NOMO-1 (cell line): ENCODE results near the gene AUTS2.

ENCODE experiments used
- DNase-seq, 2 experiments: peaks; one replicate each; lab custom pipeline; 2025; ENCODE audit not compliant: unreplicated experiment in 2 of 2; lab: John Stamatoyannopoulos, UW

The AUTS2 gene

DNA sequence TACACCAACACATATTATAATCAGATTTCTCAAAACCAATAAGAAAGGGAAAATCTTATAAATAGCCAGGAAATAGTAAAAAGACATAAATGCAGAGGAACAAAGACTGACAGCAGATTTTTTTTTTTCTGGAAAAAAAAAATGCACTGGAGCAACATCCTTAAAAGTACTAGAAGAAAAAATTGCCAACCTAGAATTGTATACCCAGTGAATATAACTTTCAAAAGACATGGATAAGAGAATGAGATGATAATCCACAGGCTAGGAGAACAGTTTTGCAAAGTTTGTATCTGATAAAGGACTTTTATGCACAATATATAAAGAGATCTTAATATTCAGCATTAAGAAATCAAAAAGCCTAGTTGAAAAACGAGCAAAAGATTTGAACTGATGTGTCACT, 554.0 kb downstream of the AUTS2 start:
- no peak for DNase-seq

DNA sequence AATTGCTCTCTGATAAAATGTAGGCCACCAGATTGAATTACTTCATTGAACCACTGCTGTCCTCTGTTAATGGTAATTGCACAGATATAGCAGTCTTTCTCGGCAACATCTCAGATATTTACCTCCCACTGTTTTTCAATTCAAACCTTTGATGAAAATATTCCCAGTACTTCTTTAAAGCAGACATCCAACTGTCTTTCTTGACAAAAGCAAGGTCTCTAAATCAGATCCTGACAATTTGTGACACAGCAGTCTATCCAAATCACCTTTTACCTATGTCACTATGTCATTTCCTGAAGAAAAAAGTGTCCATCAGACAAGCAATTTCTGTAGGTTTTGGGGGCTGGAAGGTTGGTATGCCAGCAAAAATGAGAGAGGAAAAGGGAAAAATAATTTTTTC, 555.7 kb downstream of the AUTS2 start:
- no peak for DNase-seq

DNA sequence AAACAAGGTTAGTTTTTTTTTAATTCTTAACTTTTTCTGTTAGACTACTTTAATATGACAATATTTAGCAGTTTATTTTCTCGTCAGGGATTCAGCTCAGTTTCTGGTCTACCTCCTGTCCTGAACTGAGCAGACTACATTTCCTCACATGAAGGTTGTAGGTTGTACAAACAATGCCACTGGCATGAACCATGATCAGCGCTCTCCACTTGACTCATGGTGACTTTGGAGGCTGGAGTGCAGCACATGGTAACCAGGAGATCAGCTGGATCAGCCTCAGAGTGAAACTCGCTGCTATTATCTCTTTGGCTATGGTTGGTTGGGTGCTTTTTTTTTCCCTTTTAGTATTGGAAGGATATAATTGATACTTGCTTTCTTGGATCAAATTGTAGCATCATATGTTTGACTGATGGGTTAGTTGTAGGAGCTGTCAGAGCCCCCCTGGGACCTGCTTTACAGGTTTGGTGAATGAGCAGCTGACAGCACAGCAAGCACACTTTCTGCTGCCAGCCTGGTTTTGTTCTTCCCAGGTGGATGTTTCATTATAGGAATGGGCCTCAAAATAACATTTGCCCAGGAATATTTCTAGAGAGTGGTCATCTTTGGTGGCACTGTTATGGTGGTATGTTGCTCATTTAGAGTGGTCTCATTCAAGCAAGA, 556.4 kb downstream of the AUTS2 start:
- DNase-seq: no peak

DNA sequence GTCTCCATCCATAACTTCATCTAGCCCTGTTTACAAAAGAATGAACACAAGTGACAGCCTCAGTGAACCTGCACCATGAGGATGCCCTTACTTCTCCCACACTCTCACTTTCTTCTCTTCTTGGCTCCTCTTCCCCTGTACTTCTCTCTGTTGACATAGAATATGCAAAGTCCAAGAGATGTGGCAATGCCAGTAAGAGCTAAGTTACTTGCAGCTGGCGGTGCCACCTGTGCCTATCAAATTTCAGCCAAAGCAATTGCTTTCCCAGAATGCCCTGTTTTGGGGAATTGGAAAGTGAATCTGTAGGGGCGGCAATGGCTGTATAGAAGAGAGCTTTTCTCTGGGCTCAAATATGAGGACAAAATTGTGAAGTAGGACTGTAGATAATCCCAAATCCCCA, 557.8 kb downstream of the AUTS2 start:
- no peak for DNase-seq

DNA sequence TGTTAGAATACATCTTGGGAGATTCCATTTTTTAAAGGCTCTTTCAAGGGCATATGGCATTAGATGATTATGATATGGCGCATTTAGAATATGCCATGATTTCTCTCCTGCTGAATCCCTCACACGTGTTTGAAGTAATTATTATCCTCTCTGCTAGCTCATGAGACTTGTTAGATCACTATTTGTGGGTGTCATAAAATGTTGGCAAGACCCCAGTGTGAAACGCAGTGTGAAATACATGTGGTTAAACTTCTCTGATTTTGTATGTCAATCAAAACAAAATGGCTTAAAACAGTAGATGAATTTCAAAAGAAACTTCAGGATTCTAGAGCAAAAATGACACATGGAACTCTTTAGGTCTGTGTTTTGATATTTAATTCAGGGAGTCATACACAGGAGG, 560.8 kb downstream of the AUTS2 start:
- DNase-seq: no peak

DNA sequence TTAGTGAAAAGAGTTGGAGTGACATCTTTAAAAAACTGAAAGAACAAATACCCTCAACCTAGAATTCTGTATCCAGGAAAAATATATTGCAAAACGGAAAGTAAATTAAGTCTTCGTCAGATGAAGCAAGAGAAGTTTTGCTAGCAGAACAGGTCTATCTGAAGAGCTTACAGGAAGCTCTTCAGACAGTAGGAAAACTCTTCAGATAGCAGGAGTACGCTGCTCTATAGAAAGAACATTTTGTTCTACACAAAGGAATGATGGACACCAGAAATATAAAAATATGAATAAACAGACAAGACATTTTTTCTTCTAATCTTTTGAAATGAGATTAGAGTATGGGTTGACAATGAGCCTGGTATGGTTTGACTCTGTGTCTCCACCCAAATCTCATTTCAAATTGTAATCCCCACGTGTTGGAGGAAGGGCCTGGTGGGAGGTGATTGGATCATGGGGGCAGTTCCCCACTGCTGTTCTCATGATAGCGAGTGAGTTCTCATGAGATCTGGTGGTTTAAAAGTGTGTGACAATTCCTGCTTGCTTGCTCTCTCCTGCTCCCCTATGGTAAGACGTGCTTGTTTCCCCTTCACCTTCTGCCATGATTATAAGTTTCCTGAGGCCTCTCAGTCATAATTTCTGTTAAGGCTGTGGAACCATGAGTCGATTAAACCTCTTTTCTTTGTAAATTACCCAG, 567.3 kb downstream of the AUTS2 start:
- DNase-seq: no peak

DNA sequence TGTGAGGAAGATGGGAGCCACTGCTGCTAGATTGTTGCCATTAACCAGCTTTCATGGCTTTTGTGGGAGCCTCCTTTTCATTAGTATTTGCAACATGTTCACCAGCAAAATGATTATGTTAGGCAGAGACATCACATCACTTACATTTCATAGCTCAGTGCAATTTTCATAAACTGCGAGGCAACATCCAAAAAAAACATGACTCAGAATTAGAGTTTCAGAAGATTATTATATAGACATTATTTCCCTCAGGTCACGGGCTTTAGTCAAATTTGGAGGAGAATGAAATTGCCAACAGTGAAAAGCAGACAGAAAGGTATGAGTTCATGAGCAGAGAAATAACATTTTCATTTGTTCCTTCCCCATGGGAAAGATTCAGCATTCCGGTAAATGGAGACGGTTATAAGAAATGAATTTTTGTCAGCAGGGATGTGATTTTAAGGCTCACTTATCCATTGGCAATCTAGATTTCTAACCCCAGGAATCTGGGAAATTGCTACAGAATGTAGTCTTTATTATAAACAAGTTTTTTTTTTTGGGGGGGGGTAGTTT, 573.2 kb downstream of the AUTS2 start:
- no peak for DNase-seq

DNA sequence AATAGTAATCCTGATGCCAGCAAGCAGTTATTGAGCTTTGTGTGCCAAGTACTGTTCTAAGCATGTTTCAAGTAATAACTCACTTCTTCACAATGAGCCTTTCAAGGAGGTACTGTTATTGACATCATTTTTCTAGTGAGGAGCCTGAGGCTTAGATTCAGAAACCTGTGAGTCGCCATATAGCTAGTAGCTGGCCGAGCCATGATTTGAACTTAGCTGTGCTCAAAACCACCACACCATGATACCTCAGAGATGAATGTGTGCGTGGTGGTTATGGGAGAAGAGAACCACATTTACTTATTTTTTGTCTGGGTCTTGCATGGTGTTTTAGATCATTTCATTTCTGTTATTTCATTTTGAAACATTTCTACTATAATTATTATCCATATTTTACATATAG, 578.9 kb downstream of the AUTS2 start:
- DNase-seq: no peak

DNA sequence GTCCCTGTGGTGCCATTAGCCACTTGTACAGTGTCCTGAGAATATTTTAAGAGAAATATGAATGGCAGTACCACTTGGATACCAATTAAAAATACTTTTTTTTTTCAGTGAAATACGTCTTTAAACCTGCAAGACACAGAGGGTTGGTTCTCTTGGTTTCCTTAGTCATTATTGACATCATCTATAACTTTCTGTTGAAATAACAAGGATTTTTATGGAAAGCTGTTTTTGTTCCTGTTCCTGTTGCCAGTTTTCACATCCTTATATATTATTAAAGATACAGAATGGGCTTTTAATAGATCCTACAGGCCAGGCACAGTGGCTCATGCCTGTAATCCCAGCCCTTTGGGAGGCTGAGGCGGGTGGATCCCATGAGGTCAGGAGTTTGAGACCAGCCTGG, 579.9 kb downstream of the AUTS2 start:
- DNase-seq: no peak

DNA sequence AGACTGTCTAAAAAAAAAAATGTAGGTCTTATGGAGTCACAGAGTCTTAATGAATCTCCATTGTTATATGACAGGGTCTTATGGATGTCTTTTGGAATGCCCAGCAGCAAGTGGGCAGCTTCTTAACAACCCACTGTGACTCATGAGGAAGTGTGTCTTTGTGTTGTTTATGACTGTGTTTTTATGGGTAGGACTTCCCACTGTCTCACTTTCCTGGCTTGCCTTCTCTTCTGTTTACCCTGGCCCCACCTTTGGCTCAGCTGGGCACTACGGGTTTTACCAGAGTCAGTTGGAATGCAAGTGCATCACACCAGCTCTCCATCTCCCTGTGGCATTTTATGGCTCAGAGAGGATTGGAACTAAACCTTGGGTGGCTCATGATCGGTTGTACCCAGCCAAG, 580.5 kb downstream of the AUTS2 start:
- DNase-seq: no peak

DNA sequence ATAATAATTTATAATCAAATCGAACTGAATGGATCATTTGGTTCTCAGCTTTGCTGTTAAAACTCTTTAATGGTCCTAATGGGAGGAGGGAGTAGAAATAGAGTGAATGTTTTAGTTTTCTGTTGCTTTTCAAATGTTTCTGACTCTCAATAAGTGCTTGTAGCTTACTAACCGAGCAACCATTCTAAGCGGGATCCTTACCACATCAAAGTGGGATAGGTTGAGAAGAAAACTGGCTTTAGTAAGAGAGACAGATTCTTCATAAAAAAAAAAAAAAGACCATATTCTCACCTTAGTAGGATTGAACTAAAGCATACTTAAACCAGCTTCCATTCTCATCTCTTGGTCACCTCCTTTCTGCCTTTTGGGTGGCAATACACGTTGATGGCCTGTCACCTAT, 584.2 kb downstream of the AUTS2 start:
- no peak for DNase-seq

DNA sequence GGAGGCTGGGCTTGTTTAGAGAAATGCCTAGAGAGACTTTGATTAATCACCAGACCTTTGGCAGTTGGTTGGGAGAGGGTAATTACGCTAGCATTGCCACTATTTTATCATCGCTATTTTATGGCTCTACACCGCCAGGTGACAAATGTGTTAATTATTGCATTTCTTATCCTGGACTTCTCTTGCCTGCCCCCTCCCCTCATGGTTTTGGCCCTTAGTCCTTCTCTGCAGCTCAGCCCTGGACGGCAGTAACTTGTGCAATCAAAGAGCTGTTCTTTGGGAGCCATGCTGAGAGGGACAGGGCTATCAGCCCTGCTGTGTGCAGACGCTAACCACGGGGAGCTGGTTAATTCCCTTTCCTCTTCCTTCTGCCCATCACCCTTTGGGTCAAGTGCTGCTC, 585.0 kb downstream of the AUTS2 start:
- no peak for DNase-seq

DNA sequence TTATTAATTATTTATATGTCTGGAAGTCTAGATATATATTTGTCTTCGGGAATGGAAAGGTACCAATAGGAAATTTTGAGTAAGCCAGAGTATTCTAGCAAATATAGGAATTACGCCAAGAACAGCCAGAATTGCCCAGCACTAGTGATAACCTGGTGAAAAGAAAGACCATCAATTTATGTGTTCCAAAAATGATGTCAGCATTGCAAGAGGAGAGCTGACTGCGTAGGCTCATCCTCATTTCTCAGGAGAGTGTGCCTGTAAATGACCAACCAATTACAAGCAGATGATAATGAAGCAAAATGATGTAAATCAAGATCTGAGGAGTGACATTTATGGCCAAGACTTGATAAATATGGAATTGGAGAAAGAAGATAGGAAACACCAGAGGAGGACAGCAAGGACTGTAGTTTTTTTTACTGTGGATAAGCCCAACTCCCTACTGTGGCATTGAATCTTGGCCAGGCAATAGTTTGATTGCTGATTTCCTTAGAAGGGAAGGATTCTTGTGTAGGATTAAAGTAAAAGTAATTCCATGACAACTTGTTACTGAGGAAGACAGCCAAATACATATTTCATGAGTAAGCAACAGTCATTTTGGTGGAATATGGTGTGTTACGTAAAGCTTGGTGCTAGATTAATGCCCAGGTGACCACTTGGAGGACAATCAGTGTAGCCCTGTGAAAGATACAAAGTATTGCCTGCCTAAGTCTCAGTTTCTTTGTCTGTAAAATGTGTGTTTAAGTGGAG, 590.8 kb downstream of the AUTS2 start:
- no peak for DNase-seq

DNA sequence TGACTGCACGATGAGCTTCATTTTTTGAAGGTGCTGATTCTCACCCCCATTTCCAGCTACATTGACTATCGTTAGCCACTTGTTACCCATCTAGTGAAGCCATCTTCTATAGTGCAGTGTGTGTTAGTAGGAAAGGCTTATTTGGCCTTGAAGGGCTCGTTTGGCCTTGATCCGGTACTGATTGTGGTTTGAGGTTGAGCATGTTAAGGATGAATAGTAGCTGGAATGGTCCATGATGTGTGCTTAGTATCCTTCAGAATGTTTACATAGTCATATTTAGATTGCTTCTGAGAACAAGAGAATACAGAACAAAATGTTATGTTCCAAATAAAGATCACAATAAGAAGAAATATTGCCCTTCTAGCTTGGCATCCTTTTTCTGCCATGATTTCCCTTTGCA, 591.5 kb downstream of the AUTS2 start:
- no peak for DNase-seq

DNA sequence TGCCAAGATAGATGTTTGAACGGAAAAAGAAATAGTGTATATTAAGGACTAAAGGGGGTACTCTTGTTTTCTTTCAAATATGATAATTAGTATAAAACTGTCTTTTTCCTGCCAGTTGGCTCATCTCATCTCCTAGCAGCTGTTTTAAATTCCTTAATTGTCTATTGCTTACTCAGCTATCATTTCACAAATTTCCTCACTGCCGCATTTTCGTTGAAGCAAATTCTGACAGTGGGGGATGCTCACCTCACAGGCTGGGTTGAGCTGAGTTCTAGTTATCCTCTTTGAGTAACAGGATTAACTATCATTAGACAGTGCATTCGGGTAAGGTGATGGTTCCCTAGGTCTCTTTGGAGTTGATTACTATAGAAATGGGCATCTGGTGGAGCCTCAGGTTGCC, 592.0 kb downstream of the AUTS2 start:
- no peak for DNase-seq

DNA sequence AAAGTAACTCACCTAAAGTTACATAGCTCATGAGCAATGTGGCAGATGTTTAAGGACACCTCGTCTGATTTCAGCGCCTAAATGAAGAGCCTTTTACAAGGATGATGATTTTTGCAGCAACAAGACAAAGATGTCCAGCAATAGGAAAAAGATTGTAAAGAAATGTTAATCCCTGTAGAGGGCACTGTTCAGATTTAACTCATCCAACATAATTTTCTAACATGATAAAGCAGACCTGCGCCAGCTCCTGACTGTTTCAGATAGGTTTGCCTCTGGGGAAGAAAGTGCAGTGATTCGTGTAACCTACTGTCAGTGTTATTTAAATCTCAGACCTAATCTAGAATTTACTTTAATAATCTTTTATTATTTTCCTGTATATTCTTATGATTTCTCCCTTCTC, 595.2 kb downstream of the AUTS2 start:
- DNase-seq: no peak

DNA sequence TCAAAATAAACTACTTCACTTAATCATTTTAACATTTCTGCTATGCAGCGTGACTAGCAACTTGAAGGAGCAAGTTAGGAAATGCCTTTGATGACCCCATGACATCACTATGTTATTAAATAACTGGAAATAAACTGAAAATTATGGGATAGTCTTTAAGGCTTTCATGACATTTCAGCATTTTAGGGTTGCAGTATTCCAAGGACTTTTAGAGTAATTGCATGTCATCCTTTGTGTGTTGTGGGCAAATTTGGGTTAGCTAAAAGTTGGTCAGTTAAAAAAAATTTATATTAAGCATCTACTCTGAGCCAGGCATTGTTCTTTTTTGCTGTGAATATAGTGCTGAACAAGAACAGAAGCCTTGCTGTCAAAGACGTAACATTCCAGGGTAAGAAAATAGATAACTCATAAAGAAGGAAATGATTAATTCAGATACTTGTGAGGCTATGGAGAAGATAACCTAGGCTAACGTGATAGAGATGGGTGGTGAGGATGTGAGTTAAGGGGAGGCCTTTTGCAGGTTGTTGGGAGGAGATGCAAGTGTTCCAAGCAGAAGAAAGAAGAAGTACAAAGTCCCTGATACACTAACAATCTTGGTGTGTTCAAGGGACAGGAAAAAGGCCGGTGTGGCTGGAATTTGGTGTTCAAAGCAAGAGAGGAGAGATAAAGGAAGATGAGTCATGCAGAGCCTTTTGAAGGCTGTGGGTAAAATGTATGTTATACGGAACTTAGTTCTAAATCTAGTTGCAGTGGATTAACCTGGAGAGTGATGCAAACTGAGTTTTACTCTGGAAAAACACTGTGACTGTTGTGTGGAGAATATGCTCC, 610.2 kb downstream of the AUTS2 start:
- DNase-seq: no peak

DNA sequence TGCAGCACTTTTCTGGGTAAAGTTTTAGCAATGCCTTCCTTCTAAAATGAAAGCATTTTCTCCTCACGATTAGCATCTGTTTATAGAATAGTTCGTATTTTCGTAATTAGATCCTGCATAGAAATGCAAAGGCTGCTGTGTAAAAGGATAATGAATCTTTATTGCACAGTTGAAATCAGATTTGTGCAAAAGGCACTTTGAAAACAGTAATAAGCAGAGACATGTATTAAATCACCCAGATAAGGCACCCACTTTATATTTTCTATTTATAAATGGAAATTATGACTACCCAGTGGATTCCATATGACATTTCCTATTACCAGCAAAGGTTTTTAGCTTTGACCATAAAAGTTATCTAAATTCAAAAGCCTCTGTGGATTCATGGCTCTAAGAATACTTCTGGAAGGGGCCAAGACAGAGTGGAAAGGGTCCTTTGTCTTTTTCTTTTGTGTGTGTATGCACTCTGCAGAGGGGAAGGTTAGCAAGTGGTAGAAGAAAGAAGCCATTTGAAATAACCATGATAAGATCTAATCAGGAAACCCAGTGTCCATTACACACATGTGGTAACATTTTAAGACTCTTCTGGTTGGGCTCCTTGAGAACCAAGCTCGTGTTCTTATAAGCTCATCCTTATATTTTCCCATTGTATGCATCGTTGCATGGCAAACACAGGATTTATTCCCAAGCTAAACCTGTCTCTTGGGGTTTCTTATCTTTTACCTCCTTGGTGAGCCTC, 612.1 kb downstream of the AUTS2 start:
- no peak for DNase-seq

DNA sequence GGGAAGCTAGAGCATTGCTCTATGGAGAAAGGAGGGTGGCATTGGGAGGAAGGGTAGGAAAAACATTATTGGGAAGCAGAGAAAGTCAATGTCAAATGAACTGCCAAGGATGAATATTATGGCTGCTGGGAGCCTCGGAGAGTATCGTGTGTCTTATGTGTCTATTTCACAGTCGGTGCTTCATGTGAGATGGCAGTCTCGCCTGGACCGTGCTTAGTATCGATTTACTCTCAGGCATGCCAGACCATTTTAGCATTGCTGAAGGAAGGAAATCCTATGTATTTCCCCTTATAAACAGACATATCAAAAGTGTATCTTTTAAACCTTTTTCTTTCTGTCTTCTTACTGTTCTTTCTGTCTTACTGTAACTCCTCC, 612.6 kb downstream of the AUTS2 start:
- DNase-seq: no peak

DNA sequence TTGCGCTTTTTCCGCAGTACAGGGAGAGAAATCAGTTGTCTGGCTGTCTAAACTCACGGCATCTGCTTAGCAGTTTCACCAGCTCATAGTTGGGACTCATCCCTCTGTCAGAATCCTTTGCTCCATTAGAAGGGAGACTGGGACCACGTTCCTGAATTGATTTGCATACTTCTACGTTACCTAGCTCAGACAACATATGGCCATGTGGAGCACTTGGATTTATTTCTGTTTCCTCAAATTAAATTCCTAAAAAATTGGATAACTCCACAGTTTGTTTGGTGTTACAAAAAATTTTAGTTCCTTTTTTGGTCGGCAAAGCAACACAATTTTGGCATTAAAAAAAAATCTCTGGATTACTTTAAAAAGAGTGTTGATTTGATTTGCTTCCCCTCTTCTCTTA, 614.0 kb downstream of the AUTS2 start:
- no peak for DNase-seq
